ENCODE data around the gene TRAPPC6A.

DNA sequence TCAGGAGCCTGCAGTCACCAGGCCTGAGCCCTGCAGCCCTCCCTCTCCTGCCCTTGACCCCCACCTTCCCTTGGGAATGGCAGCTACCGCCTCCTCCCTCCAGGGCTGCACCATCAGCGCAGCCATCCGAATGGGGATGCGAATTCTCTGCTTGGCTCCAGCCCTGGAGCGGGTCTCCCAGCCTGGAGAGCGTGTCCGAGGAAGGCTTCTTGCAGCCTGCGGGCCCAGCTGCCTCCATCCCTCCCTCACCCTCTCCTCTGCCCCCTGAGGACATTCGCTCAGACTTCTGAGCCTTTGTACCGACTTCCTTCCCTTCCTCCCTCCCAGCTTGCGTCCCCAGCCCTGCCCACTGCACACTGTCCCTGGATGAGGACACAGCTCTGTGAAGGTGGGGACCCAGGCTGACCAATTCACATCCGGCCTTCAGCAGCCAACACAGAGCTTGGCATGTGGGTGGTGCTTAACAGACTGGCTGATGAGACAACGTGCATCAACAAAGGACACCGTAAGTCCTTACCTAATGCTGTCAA lies 11.2 kb downstream of the TRAPPC6A start:
- TF ChIP-seq GATA2 (IDR thresholded peaks at IDR 0.05; ENCODE audit: low read depth, low read length) (no peak), GATA3 (IDR thresholded peaks at IDR 0.05; ENCODE audit: low read depth, low read length) (no peak)
